Endothelial cell (in vitro differentiated cells): ENCODE results near the gene TDO2. TPM values are rescaled to one million over a fixed set of nuclear protein-coding genes. Genes with fewer than 3 reads are reported as not detected.

Experiments used
- DNase-seq: peaks from one replicate; pipeline ENCODE4 v3.0.0; 2021; ENCODE audit warnings: low spot score
- H3K27ac Mint-ChIP-seq: one replicate; pipeline ENCODE4 v1.8.0; 2021; ENCODE audit warnings: mixed read lengths, inconsistent platforms; ENCODE audit not compliant: unreplicated experiment
- H3K27me3 Mint-ChIP-seq: one replicate; pipeline ENCODE4 v1.8.0; 2021; ENCODE audit warnings: mild to moderate bottlenecking, moderate library complexity, mixed read lengths, inconsistent platforms; ENCODE audit not compliant: unreplicated experiment
- H3K36me3 Mint-ChIP-seq: one replicate; pipeline ENCODE4 v1.8.0; 2021; ENCODE audit warnings: mild to moderate bottlenecking, low read depth, mixed read lengths, inconsistent platforms; ENCODE audit not compliant: unreplicated experiment
- H3K4me1 Mint-ChIP-seq: one replicate; pipeline ENCODE4 v1.8.0; 2021; ENCODE audit warnings: mild to moderate bottlenecking, mixed read lengths, inconsistent platforms; ENCODE audit not compliant: unreplicated experiment
- H3K4me3 Mint-ChIP-seq: one replicate; pipeline ENCODE4 v1.8.0; 2021; ENCODE audit warnings: mild to moderate bottlenecking, mixed read lengths, inconsistent platforms; ENCODE audit not compliant: unreplicated experiment
- H3K9me3 Mint-ChIP-seq: one replicate; pipeline ENCODE4 v1.8.0; 2021; ENCODE audit warnings: mixed read lengths, inconsistent platforms; ENCODE audit not compliant: unreplicated experiment
- CTCF ChIP-seq: fragments of 200-600 bp; sonication (generic); IDR thresholded peaks from one replicate; pipeline ENCODE4 v1.5.0; 2021; ENCODE audit warnings: antibody characterized with exemption; ENCODE audit not compliant: unreplicated experiment
- total RNA-seq: library from RNA; stranded (reverse); fragmentation: NEBNext Ultra II Directional; extraction: Animal tissue kit (Norgen Biotek cat#: 25700); gene quantifications from one replicate; pipeline ENCODE4 v1.2.1, GENCODE V29; 2021; ENCODE audit not compliant: unreplicated experiment

Gene TDO2
- total RNA-seq, 1 donor from 2014 or later = not detected

- peaks cover 6% of the 10 kb centered on the region for H3K4me1 Mint-ChIP-seq
- H3K27me3 Mint-ChIP-seq = peaks cover 3% of the 10 kb centered on the region
- DNase-seq = no peak
- no peaks in the 10 kb centered on the region for H3K36me3 Mint-ChIP-seq
- H3K9me3 Mint-ChIP-seq = no peaks in the 10 kb centered on the region
- TF ChIP-seq CTCF = no peak
- H3K27ac Mint-ChIP-seq = no peak overlapping the region
- no peak overlapping the region for H3K4me3 Mint-ChIP-seq
Observed at GRCh38 chr4:155948541-155948940, 45.0 kb downstream of the TDO2 start.

GRCh38 chr4:155950461-155950860 lies 47.0 kb downstream of the TDO2 start:
- no peak for TF ChIP-seq CTCF
- Mint-ChIP-seq H3K4me3 (no peak overlapping the region), H3K4me1 (peaks cover 6% of the 10 kb centered on the region), H3K9me3 (no peaks in the 10 kb centered on the region), H3K27me3 (peaks cover 3% of the 10 kb centered on the region), H3K36me3 (no peaks in the 10 kb centered on the region), H3K27ac (no peak overlapping the region)
- DNase-seq = no peak

- DNase-seq = no peak
- Mint-ChIP-seq H3K4me1 (peaks cover 6% of the 10 kb centered on the region), H3K4me3 (no peak overlapping the region), H3K9me3 (no peaks in the 10 kb centered on the region), H3K36me3 (no peaks in the 10 kb centered on the region), H3K27ac (peak overlapping the region; percentile 67), H3K27me3 (peaks cover 3% of the 10 kb centered on the region)
- TF ChIP-seq CTCF = no peak
Observed at GRCh38 chr4:155952501-155952901, 49.0 kb downstream of the TDO2 start.

GRCh38 chr4:155953151-155954117 lies 49.9 kb downstream of the TDO2 start, which contains the start of gene CTSO:
Gene CTSO, minus strand, starts transcription at chr4:155953866. Its CDS starts 19 bp downstream, at chr4:155953847.
- DNase-seq = peak; percentile 60
- peaks cover 6% of the 10 kb centered on the region for H3K4me1 Mint-ChIP-seq
- no peaks in the 10 kb centered on the region for H3K36me3 Mint-ChIP-seq
- peak within 1 kb of the TSS; percentile 90 for H3K27ac Mint-ChIP-seq
- H3K9me3 Mint-ChIP-seq = no peaks in the 10 kb centered on the region
- peak within 1 kb of the TSS; percentile 94 for H3K4me3 Mint-ChIP-seq
- TF ChIP-seq CTCF = peak; percentile 68
- H3K27me3 Mint-ChIP-seq = peaks cover 4% of the 10 kb centered on the region

- DNase-seq = no peak
- Mint-ChIP-seq H3K36me3 (no peaks in the 10 kb centered on the region), H3K9me3 (no peaks in the 10 kb centered on the region), H3K27me3 (peaks cover 5% of the 10 kb centered on the region), H3K4me1 (peaks cover 6% of the 10 kb centered on the region), H3K27ac (peak overlapping the region; percentile 73), H3K4me3 (peak overlapping the region; percentile 87)
- TF ChIP-seq CTCF = no peak
Observed at GRCh38 chr4:155954118-155954685, 50.7 kb downstream of the TDO2 start.
